Liver (tissue), 9 donors: ENCODE data around the gene OPN1MW3. TPM values are rescaled to one million over a fixed set of nuclear protein-coding genes. Genes with fewer than 3 reads are reported as not detected.

ENCODE experiments used
- DNase-seq: peaks from one replicate; pipeline ENCODE4 v3.0.0-alpha.2; 2017; ENCODE audit warnings: low spot score
- H3K27ac ChIP-seq, 2 donors: one replicate each; pipeline ENCODE4 v1.7.0; 2013; ENCODE audit warnings: inconsistent platforms in 2 of 2, low read length in 2 of 2, control low read depth in 1 of 2, low read depth in 1 of 2, mild to moderate bottlenecking in 1 of 2
- H3K27me3 ChIP-seq, 4 donors: one replicate each; pipeline versions ENCODE4 v1.6.1 to v1.7.0; 2013; ENCODE audit warnings: low read length in 3 of 4, inconsistent platforms in 1 of 4, mild to moderate bottlenecking in 1 of 4, moderate library complexity in 1 of 4; ENCODE audit not compliant: control insufficient read depth in 4 of 4, insufficient read depth in 4 of 4
- H3K36me3 ChIP-seq, 4 donors: one replicate each; pipeline versions ENCODE4 v1.6.1 to v1.7.0; 2013; ENCODE audit warnings: low read length in 3 of 4, mild to moderate bottlenecking in 3 of 4, low read depth in 1 of 4, moderate library complexity in 1 of 4; ENCODE audit not compliant: control insufficient read depth in 4 of 4, insufficient read depth in 3 of 4
- H3K4me1 ChIP-seq, 4 donors: one replicate each; pipeline versions ENCODE4 v1.6.1 to v1.7.0; 2013; ENCODE audit warnings: low read length in 3 of 4, mild to moderate bottlenecking in 3 of 4, moderate library complexity in 1 of 4; ENCODE audit not compliant: control insufficient read depth in 4 of 4, insufficient read depth in 4 of 4
- H3K4me3 ChIP-seq, 3 donors: one replicate each; pipeline versions ENCODE4 v1.6.1 to v1.7.0; 2013; ENCODE audit warnings: low read length in 3 of 3, control low read depth in 1 of 3, low read depth in 1 of 3, mild to moderate bottlenecking in 1 of 3
- H3K9ac ChIP-seq, 2 donors: one replicate each; pipeline ENCODE4 v1.7.0; 2013; ENCODE audit warnings: low read length in 2 of 2, mild to moderate bottlenecking in 2 of 2, moderate library complexity in 2 of 2, control low read depth in 1 of 2, low read depth in 1 of 2
- H3K9me3 ChIP-seq, 4 donors: one replicate each; pipeline versions ENCODE4 v1.6.1 to v1.7.0; 2013; ENCODE audit warnings: low read length in 3 of 4; ENCODE audit not compliant: control insufficient read depth in 4 of 4
- EGR1 ChIP-seq, 2 donors: IDR thresholded peaks; 2 replicates each; pipeline ENCODE4 v1.6.1; 2016 to 2018; ENCODE audit warnings: antibody characterized with exemption in 2 of 2, low read depth in 2 of 2
- FOXA2 ChIP-seq: IDR thresholded peaks from 2 replicates; pipeline ENCODE4 v1.6.1; 2016; ENCODE audit warnings: antibody characterized with exemption
- HNF4A ChIP-seq, 2 donors: conservative IDR thresholded peaks; 2 replicates each; pipeline ENCODE4 v1.6.1; 2016; ENCODE audit warnings: antibody characterized with exemption in 2 of 2, mild to moderate bottlenecking in 2 of 2
- JUND ChIP-seq, 2 donors: IDR thresholded peaks; 2 replicates each; pipeline ENCODE4 v1.6.1; 2016; ENCODE audit warnings: antibody characterized with exemption in 2 of 2
- NR2F2 ChIP-seq: IDR thresholded peaks from 2 replicates; pipeline ENCODE4 v1.6.1; 2016; ENCODE audit warnings: antibody characterized with exemption
- SP1 ChIP-seq: IDR thresholded peaks from 2 replicates; pipeline ENCODE4 v1.6.1; 2018; ENCODE audit warnings: antibody characterized with exemption, mild to moderate bottlenecking
- YY1 ChIP-seq: IDR thresholded peaks from 2 replicates; pipeline ENCODE4 v1.6.1; 2016; ENCODE audit warnings: antibody characterized with exemption, mild to moderate bottlenecking
- WGBS: extraction: QIAGEN DNeasy Blood & Tissue Kit; methylation state at CpG from one replicate; pipeline ENCODE4 v1.1.7; 2013; 5-methylcytosine and 5-hydroxymethylcytosine counted together
- polyA plus RNA-seq, 2 donors: library from polyadenylated mRNA; stranded (reverse) in 1 of 2; unstranded in 1 of 2; fragments of 200-250 nt in 1 of 2; fragments of >200 nt in 1 of 2; fragmentation: Nextera tagmentation in 1 of 2; extraction: Ambion mirVana in 1 of 2; gene quantifications; one replicate each; pipeline versions ENCODE4 v1.2.1 to v1.2.3, GENCODE V29; 2013 to 2015
- total RNA-seq, 2 donors: library from RNA; depleted of rRNA; stranded (reverse); fragments of >200 nt; gene quantifications; one replicate each; pipeline ENCODE4 v1.2.3, GENCODE V29; 2014
- TF ChIP-seq, protein P1 (sequence below): IDR thresholded peaks from 2 replicates; pipeline ENCODE4 v1.6.1; 2016; ENCODE audit warnings: antibody characterized with exemption
- TF ChIP-seq, protein P2 (sequence below): IDR thresholded peaks from 2 replicates; pipeline ENCODE4 v1.6.1; 2016; ENCODE audit warnings: antibody characterized with exemption, mild to moderate bottlenecking
- TF ChIP-seq, protein P3 (sequence below): fragments of 150-350 bp; IDR thresholded peaks from 2 replicates; pipeline ENCODE4 v1.5.1; 2017; ENCODE audit warnings: improper control_type of control experiment, low read depth, low read length; ENCODE audit not compliant: missing input control
- donor health status: healthy.
- donor health status: healthy.
- donor health status: healthy.
- donor health status: healthy.
- donor health status: healthy.

OPN1MW3 gene
- total and polyA plus RNA-seq, 4 donors = not detected

DNA sequence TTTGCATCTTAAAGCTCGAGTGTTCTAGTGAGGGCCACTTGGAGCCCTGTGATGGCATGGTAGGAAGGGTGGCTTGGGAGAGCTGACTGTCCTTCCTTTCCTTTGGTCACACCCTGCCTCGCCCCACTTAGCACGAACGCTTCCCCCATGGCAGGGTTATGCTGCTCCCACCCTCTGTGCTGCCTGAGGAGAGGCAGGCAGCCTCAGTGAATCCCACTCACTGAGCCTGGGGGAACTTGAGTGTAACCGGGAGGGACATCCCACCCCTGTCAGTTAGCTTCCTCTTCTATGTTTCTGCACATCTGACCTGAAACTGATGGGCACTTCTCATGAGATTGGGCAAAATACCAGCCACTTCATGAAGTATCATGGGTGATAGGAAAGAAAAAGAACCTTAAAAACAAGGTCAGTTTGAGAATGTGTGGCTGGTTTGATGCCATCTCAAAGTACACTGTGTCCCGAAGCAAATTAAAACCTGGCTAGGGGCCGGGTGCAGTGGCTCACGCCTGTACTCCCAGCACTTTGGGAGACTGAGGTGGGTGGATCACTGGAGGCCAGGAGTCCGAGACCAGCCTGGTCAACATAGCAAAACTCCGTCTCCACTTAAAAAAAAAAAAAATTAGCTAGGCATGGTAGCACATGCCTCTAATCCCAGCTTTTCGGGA, 48.3 kb downstream of the OPN1MW3 start:
- H3K9me3 ChIP-seq = no peaks in the 10 kb centered on the region
- H3K27ac ChIP-seq = no peak overlapping the region
- TF ChIP-seq SP1 (no peak), HNF4A (conservative IDR thresholded peaks at IDR 0.05) (no peak), YY1 (no peak), FOXA2 (no peak), NR2F2 (no peak), JUND (IDR thresholded peaks at IDR 0.05) (no peak)
- TF ChIP-seq, protein P1, sequence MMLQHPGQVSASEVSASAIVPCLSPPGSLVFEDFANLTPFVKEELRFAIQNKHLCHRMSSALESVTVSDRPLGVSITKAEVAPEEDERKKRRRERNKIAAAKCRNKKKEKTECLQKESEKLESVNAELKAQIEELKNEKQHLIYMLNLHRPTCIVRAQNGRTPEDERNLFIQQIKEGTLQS = no peak
- TF ChIP-seq, protein P2, sequence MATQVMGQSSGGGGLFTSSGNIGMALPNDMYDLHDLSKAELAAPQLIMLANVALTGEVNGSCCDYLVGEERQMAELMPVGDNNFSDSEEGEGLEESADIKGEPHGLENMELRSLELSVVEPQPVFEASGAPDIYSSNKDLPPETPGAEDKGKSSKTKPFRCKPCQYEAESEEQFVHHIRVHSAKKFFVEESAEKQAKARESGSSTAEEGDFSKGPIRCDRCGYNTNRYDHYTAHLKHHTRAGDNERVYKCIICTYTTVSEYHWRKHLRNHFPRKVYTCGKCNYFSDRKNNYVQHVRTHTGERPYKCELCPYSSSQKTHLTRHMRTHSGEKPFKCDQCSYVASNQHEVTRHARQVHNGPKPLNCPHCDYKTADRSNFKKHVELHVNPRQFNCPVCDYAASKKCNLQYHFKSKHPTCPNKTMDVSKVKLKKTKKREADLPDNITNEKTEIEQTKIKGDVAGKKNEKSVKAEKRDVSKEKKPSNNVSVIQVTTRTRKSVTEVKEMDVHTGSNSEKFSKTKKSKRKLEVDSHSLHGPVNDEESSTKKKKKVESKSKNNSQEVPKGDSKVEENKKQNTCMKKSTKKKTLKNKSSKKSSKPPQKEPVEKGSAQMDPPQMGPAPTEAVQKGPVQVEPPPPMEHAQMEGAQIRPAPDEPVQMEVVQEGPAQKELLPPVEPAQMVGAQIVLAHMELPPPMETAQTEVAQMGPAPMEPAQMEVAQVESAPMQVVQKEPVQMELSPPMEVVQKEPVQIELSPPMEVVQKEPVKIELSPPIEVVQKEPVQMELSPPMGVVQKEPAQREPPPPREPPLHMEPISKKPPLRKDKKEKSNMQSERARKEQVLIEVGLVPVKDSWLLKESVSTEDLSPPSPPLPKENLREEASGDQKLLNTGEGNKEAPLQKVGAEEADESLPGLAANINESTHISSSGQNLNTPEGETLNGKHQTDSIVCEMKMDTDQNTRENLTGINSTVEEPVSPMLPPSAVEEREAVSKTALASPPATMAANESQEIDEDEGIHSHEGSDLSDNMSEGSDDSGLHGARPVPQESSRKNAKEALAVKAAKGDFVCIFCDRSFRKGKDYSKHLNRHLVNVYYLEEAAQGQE = no peak
- TF ChIP-seq, protein P3, sequence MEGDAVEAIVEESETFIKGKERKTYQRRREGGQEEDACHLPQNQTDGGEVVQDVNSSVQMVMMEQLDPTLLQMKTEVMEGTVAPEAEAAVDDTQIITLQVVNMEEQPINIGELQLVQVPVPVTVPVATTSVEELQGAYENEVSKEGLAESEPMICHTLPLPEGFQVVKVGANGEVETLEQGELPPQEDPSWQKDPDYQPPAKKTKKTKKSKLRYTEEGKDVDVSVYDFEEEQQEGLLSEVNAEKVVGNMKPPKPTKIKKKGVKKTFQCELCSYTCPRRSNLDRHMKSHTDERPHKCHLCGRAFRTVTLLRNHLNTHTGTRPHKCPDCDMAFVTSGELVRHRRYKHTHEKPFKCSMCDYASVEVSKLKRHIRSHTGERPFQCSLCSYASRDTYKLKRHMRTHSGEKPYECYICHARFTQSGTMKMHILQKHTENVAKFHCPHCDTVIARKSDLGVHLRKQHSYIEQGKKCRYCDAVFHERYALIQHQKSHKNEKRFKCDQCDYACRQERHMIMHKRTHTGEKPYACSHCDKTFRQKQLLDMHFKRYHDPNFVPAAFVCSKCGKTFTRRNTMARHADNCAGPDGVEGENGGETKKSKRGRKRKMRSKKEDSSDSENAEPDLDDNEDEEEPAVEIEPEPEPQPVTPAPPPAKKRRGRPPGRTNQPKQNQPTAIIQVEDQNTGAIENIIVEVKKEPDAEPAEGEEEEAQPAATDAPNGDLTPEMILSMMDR = no peak
- H3K4me1 ChIP-seq = peaks cover 0 to 5% (median under 1%) of the 10 kb centered on the region in 4 donors
- H3K4me3 ChIP-seq = no peak overlapping the region
- no peak for DNase-seq
- H3K9ac ChIP-seq = no peak overlapping the region
- WGBS = 83% methylated on average over 11 of the region's 11 CpGs
- H3K27me3 ChIP-seq = no peaks in the 10 kb centered on the region
- no peaks in the 10 kb centered on the region for H3K36me3 ChIP-seq

DNA sequence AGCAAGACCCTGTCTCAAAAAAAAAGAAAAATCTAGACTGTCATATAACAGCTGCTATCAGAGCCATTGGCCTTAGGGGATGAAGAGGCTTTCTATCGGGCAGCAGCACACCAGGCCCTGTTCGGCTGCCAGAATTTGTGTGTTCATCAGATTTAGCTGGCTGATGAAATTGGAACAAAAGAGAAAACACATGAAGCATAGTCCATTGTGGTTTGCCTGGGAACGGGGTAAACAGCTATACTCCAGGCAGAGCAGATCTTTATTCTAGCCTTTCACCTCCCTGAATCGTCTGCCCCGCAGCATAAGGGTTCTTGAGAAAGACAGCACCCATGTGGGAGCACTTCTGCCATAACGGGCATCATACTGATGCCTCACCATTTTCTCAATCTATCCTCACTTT, 49.8 kb downstream of the OPN1MW3 start:
- no peaks in the 10 kb centered on the region for H3K9me3 ChIP-seq
- no peak for DNase-seq
- H3K27me3 ChIP-seq = no peaks in the 10 kb centered on the region
- TF ChIP-seq SP1 (no peak), EGR1 (IDR thresholded peaks at IDR 0.05; ENCODE audit: low read depth in 2 of 2) (no peak), JUND (IDR thresholded peaks at IDR 0.05) (no peak)
- H3K9ac ChIP-seq = no peak overlapping the region
- peaks cover 0 to 5% (median under 1%) of the 10 kb centered on the region in 4 donors for H3K4me1 ChIP-seq
- 91% methylated on average over 6 of the region's 6 CpGs for WGBS
- H3K4me3 ChIP-seq = no peak overlapping the region
- H3K27ac ChIP-seq = no peak overlapping the region
- H3K36me3 ChIP-seq = no peaks in the 10 kb centered on the region
